HCT116 (cell line): ENCODE results near the gene CACNB2. TPM values are rescaled to one million over a fixed set of nuclear protein-coding genes. Genes with fewer than 3 reads are reported as not detected.

ENCODE experiments used
- ATAC-seq: fragments of 200-7000 bp; cut with Tn5 transposase; 2 replicates; pipeline ENCODE4 v1.9.1; 2020; ENCODE audit warnings: mild to moderate bottlenecking, moderate library complexity
- BruUV-seq: library from RNA; stranded (reverse); fragments of 400-500 nt; replicated peaks from 2 replicates; lab custom pipeline; 2021; lab: Mats Ljungman, UMichigan
- CTCF ChIA-PET: fragments of 300-600 bp; sonication (Branson Sonifier 250); formaldehyde crosslinking; loops from one replicate; lab custom pipeline; 2021; ENCODE audit warnings: antibody characterized with exemption; lab: Charles Lee
- POLR2A ChIA-PET: fragments of 300-600, 350-600 bp; sonication (Branson Sonifier 250); formaldehyde crosslinking; loops from one replicate; lab custom pipeline; 2021; ENCODE audit warnings: antibody characterized with exemption; lab: Charles Lee
- RAD21 ChIA-PET, 2 experiments: fragments of 300-600 bp; sonication (Branson Sonifier 250); formaldehyde crosslinking; loops; one replicate each; lab custom pipeline; 2023; ENCODE audit warnings: low total read pairs in 2 of 2; ENCODE audit not compliant: uncharacterized antibody in 2 of 2, unreplicated experiment in 2 of 2, low non-redundant PET in 1 of 2; lab: Charles Lee
- DNase-seq: peaks from one replicate; pipeline ENCODE4 v3.0.0-alpha.2; 2010; ENCODE audit warnings: low read depth, low spot score
- H2AFZ ChIP-seq: fragments of 200-600 bp; shearing (Covaris generic), sonication (generic); 2 replicates; pipeline ENCODE4 v1.6.1; 2017; ENCODE audit warnings: low read depth, mixed run types, mixed read lengths, antibody characterized with exemption, low read length; ENCODE audit not compliant: poor library complexity, severe bottlenecking
- H3K27ac ChIP-seq: 2 replicates; pipeline ENCODE4 v1.5.1; 2012; ENCODE audit warnings: low read depth, low read length
- H3K27me3 ChIP-seq: fragments of 200-600 bp; sonication (generic); 2 replicates; pipeline ENCODE4 v1.6.1; 2016; ENCODE audit warnings: mixed run types, low read length, mixed read lengths; ENCODE audit not compliant: insufficient read depth
- H3K36me3 ChIP-seq, 2 experiments: fragments of 200-500 bp in 1 of 2; fragments of 200-600 bp in 1 of 2; sonication (Bioruptor generic) in 1 of 2; sonication (generic) in 1 of 2; 2 replicates each; pipeline versions ENCODE4 v1.5.1 to v1.6.1; 2014 to 2016; ENCODE audit warnings: low read length in 2 of 2, inconsistent platforms in 1 of 2, mixed read lengths in 1 of 2, mixed run types in 1 of 2; ENCODE audit not compliant: insufficient read depth in 2 of 2, control insufficient read depth in 1 of 2
- H3K4me1 ChIP-seq, 2 experiments: fragments of 200-600 bp in 1 of 2; sonication (generic) in 1 of 2; 2 replicates each; pipeline versions ENCODE4 v1.5.1 to v1.6.1; 2012 to 2017; ENCODE audit warnings: low read length in 2 of 2, inconsistent platforms in 1 of 2, mild to moderate bottlenecking in 1 of 2, mixed read lengths in 1 of 2, mixed run types in 1 of 2, moderate library complexity in 1 of 2; ENCODE audit not compliant: insufficient read depth in 2 of 2, control insufficient read depth in 1 of 2
- H3K4me2 ChIP-seq: fragments of 200-600 bp; sonication (generic); 2 replicates; pipeline ENCODE4 v1.6.1; 2017; ENCODE audit warnings: mixed run types, low read length, mixed read lengths
- H3K4me3 ChIP-seq, 2 experiments: fragments of 200-600 bp in 1 of 2; sonication (generic) in 1 of 2; replicated peaks in 1 of 2; 2 replicates each; pipeline ENCODE4 v1.5.1; 2011 to 2016; ENCODE audit warnings: low read length in 2 of 2, control low read depth in 1 of 2, low read depth in 1 of 2, mild to moderate bottlenecking in 1 of 2, mixed read lengths in 1 of 2, mixed run types in 1 of 2
- H3K79me2 ChIP-seq: fragments of 200-600 bp; sonication (generic); 2 replicates; pipeline ENCODE4 v1.6.1; 2017; ENCODE audit warnings: mild to moderate bottlenecking, mixed run types, low read length, moderate library complexity, mixed read lengths; ENCODE audit not compliant: insufficient read depth
- H3K9ac ChIP-seq: fragments of 200-600 bp; sonication (generic); 2 replicates; pipeline ENCODE4 v1.6.1; 2016; ENCODE audit warnings: low read length, mixed read lengths
- H3K9me2 ChIP-seq: fragments of 200-600 bp; sonication (generic), shearing (Covaris generic); 2 replicates; pipeline ENCODE4 v1.6.1; 2017; ENCODE audit warnings: mixed run types, mild to moderate bottlenecking, moderate library complexity; ENCODE audit not compliant: insufficient read depth
- H3K9me3 ChIP-seq, 2 experiments: fragments of 200-500 bp in 1 of 2; fragments of 200-600 bp in 1 of 2; sonication (Bioruptor generic) in 1 of 2; sonication (generic) in 1 of 2; 2 replicates each; pipeline ENCODE4 v1.6.1; 2014 to 2017; ENCODE audit warnings: low read length in 2 of 2, mixed read lengths in 2 of 2, inconsistent platforms in 1 of 2, low read depth in 1 of 2, mild to moderate bottlenecking in 1 of 2, mixed run types in 1 of 2, moderate library complexity in 1 of 2; ENCODE audit not compliant: control insufficient read depth in 1 of 2, insufficient read depth in 1 of 2
- H4K20me1 ChIP-seq: fragments of 200-600 bp; sonication (generic), shearing (Covaris generic); 2 replicates; pipeline ENCODE4 v1.6.1; 2017; ENCODE audit warnings: mixed run types, mild to moderate bottlenecking, moderate library complexity; ENCODE audit not compliant: insufficient read depth
- ATF3 ChIP-seq: IDR thresholded peaks from 2 replicates; pipeline ENCODE4 v1.6.1; 2012
- CBX3 ChIP-seq: IDR thresholded peaks from 2 replicates; pipeline ENCODE4 v1.6.1; 2012; ENCODE audit warnings: low read depth
- CTCF ChIP-seq, 3 experiments: fragments of 200-600 bp in 1 of 3; sonication (generic) in 1 of 3; IDR thresholded peaks in 2 of 3; conservative IDR thresholded peaks in 1 of 3; 2 replicates each; pipeline ENCODE4 v1.5.1; 2012 to 2017; ENCODE audit warnings: low read depth in 2 of 3, low read length in 2 of 3, antibody characterized with exemption in 1 of 3, borderline replicate concordance in 1 of 3, control low read depth in 1 of 3, mild to moderate bottlenecking in 1 of 3, mixed read lengths in 1 of 3, mixed run types in 1 of 3, moderate library complexity in 1 of 3; ENCODE audit not compliant: insufficient read depth in 1 of 3
- EZH2 ChIP-seq: fragments of 200-600 bp; sonication (generic); IDR thresholded peaks from 2 replicates; pipeline ENCODE4 v1.6.1; 2017; ENCODE audit warnings: antibody characterized with exemption, mixed run types
- EZH2phosphoT487 ChIP-seq: fragments of 200-600 bp; IDR thresholded peaks from 2 replicates; pipeline ENCODE4 v1.6.1; 2018; ENCODE audit warnings: antibody characterized with exemption, borderline replicate concordance
- FOSL1 ChIP-seq: IDR thresholded peaks from 2 replicates; pipeline ENCODE4 v1.6.1; 2012; ENCODE audit warnings: low read depth
- JUND ChIP-seq: IDR thresholded peaks from 2 replicates; pipeline ENCODE4 v1.6.1; 2012
- POLR2A ChIP-seq: IDR thresholded peaks from 2 replicates; pipeline ENCODE4 v1.7.0; 2011; ENCODE audit warnings: borderline replicate concordance; ENCODE audit not compliant: insufficient read depth, insufficient read length; ENCODE audit errors: extremely low read depth
- POLR2AphosphoS5 ChIP-seq: IDR thresholded peaks from 2 replicates; pipeline ENCODE4 v1.6.1; 2011; ENCODE audit warnings: mild to moderate bottlenecking, low read depth, low read length, moderate library complexity
- RAD21 ChIP-seq: IDR thresholded peaks from 2 replicates; pipeline ENCODE4 v1.6.1; 2012; ENCODE audit warnings: low read depth, mild to moderate bottlenecking
- REST ChIP-seq: IDR thresholded peaks from 2 replicates; pipeline ENCODE4 v1.6.1; 2012; ENCODE audit warnings: low read depth
- SRF ChIP-seq: IDR thresholded peaks from 2 replicates; pipeline ENCODE4 v1.6.1; 2012; ENCODE audit warnings: low read depth
- TCF7L2 ChIP-seq: IDR thresholded peaks from 2 replicates; pipeline ENCODE4 v1.7.0; 2011; ENCODE audit warnings: borderline replicate concordance, inconsistent platforms; ENCODE audit not compliant: insufficient read depth, insufficient read length; ENCODE audit errors: extremely low read depth
- YY1 ChIP-seq: IDR thresholded peaks from 2 replicates; pipeline ENCODE4 v1.6.1; 2011; ENCODE audit warnings: low read length, low read depth, moderate library complexity, mild to moderate bottlenecking; ENCODE audit not compliant: insufficient replicate concordance; ENCODE audit errors: extremely low read depth
- ZBTB33 ChIP-seq: IDR thresholded peaks from 2 replicates; pipeline ENCODE4 v1.6.1; 2011; ENCODE audit warnings: mild to moderate bottlenecking, low read length, moderate library complexity; ENCODE audit not compliant: insufficient replicate concordance; ENCODE audit errors: extremely low read depth
- ZNF274 ChIP-seq: fragments of 200-500 bp; sonication (Bioruptor generic); IDR thresholded peaks from 2 replicates; pipeline ENCODE4 v1.6.1; 2014; ENCODE audit warnings: mild to moderate bottlenecking, low read depth, low read length, inconsistent platforms
- intact Hi-C: fragments of 100-400 bp; cut with micrococcal nuclease; formaldehyde crosslinking; loops from 2 replicates; pipeline ENCODE4 v1.10.0; 2022
- total RNA-seq: library from RNA; stranded (reverse); gene quantifications from one replicate; pipeline ENCODE4 v1.2.1, GENCODE V29; 2021; ENCODE audit not compliant: unreplicated experiment

CACNB2 gene
- total RNA-seq, 1 experiment from 2014 or later, result 0.71 TPM

- Histone ChIP-seq H3K36me3 (no peaks in the 10 kb centered on the region), H3K4me1 (no peaks in the 10 kb centered on the region), H4K20me1 (no peaks in the 10 kb centered on the region), H3K79me2 (no peaks in the 10 kb centered on the region), H3K9me3 (no peaks in the 10 kb centered on the region), H3K27ac (no peak overlapping the region), H3K9ac (no peak overlapping the region), H3K27me3 (no peaks in the 10 kb centered on the region), H2AFZ (no peak overlapping the region)
- ATAC-seq, result no peak
- POLR2A ChIA-PET, result no interaction called here
- DNase-seq, result no peak
- RAD21 ChIA-PET, result no interaction called here
- intact Hi-C loops, result no loop called here
- CTCF ChIA-PET, result no interaction called here
- BruUV-seq, result no TSS peak
- TF ChIP-seq RAD21 (no peak), ATF3 (no peak), ZNF274 (no peak), POLR2A (no peak), POLR2AphosphoS5 (no peak), REST (no peak), TCF7L2 (no peak), JUND (no peak), SRF (no peak), YY1 (no peak), EZH2phosphoT487 (no peak), ZBTB33 (no peak), EZH2 (no peak), CBX3 (no peak), FOSL1 (no peak), CTCF (IDR thresholded peaks at IDR 0.05 in 2 of 3, conservative IDR thresholded peaks at IDR 0.05 in 1 of 3; ENCODE audit: borderline replicate concordance in 1 of 3, insufficient read depth in 1 of 3, low read depth in 2 of 3, low read length in 2 of 3) (no peak)
- TF ChIP-seq, all 23 proteins: peak for 0
- no peaks in the 10 kb centered on the region for H3K9me2 ChIP-seq
- no peak overlapping the region for H3K4me2 ChIP-seq
- no peak overlapping the region for H3K4me3 ChIP-seq
Measured at GRCh38 chr10:18437486-18437885, 297.3 kb downstream of the CACNB2 start.
